K562 (cell line): ENCODE measurements around the gene COG4. TPM values are rescaled to one million over a fixed set of nuclear protein-coding genes. Genes with fewer than 3 reads are reported as not detected.

Experiments used
- ATAC-seq: fragments of 200-7000 bp; cut with Tn5 transposase; 3 replicates; pipeline ENCODE4 v1.9.1; 2020; ENCODE audit warnings: moderate library complexity
- BruUV-seq: library from RNA; stranded (reverse); fragments of 400-500 nt; replicated peaks from 2 replicates; lab custom pipeline; 2021; lab: Mats Ljungman, UMichigan
- CTCF ChIA-PET: fragments of 300-600 bp; formaldehyde crosslinking; extraction: SDS; loops from one replicate; lab custom pipeline; 2021; ENCODE audit warnings: low intra/inter-chr PET ratio; lab: Yijun Ruan, JAX
- POLR2A ChIA-PET: fragments of 300-600, 350-650 bp; sonication (Branson Sonifier 250); formaldehyde crosslinking; extraction: SDS; loops from one replicate; lab custom pipeline; 2021; ENCODE audit warnings: antibody characterized with exemption, inconsistent platforms; lab: Yijun Ruan, JAX
- DNase-seq, 4 experiments: peaks; one replicate each; pipeline versions ENCODE4 v3.0.0 to v3.0.0-alpha.2; 2011 to 2018; ENCODE audit warnings: low spot score in 3 of 4, mixed read lengths in 3 of 4; ENCODE audit errors: extremely low read depth in 1 of 4
- FAIRE-seq: peaks from 2 replicates; lab custom pipeline; 2011; peaks lifted over from hg19 to GRCh38; lab: Jason Lieb, UNC
- H2AFZ ChIP-seq: 2 replicates; pipeline ENCODE4 v1.6.0; 2011; ENCODE audit warnings: low read depth, low read length, control low read depth, inconsistent platforms
- H3K27ac ChIP-seq: fragments of 200-600 bp; 3 replicates; pipeline ENCODE4 v1.8.0; 2011; ENCODE audit warnings: low read depth, mild to moderate bottlenecking, control low read depth, inconsistent platforms, low read length, moderate library complexity, mixed read lengths; ENCODE audit errors: extremely low read depth
- H3K27me3 ChIP-seq, 2 experiments: fragments of 300-600 bp in 1 of 2; 2 replicates in 1 of 2; 3 replicates in 1 of 2; pipeline versions ENCODE4 v1.6.0 to v1.8.0; 2011; ENCODE audit warnings: inconsistent platforms in 2 of 2, low read length in 2 of 2, mild to moderate bottlenecking in 1 of 2, mixed read lengths in 1 of 2, moderate library complexity in 1 of 2; ENCODE audit not compliant: control insufficient read depth in 2 of 2, insufficient read depth in 2 of 2
- H3K36me3 ChIP-seq: fragments of 300-600 bp; 3 replicates; pipeline ENCODE4 v1.8.0; 2011; ENCODE audit warnings: mild to moderate bottlenecking, low read length, inconsistent platforms; ENCODE audit not compliant: control insufficient read depth, insufficient read depth
- H3K4me1 ChIP-seq, 2 experiments: fragments of 200-600 bp in 1 of 2; replicated peaks in 1 of 2; 2 replicates in 1 of 2; 3 replicates in 1 of 2; pipeline versions ENCODE4 v1.5.1 to v1.8.0; 2011; ENCODE audit warnings: inconsistent platforms in 2 of 2, low read length in 2 of 2, mild to moderate bottlenecking in 1 of 2, mixed read lengths in 1 of 2, moderate library complexity in 1 of 2; ENCODE audit not compliant: control insufficient read depth in 2 of 2, insufficient read depth in 2 of 2
- H3K4me2 ChIP-seq: 2 replicates; pipeline ENCODE4 v1.6.1; 2011; ENCODE audit warnings: low read length, control low read depth, inconsistent platforms, mixed read lengths; ENCODE audit not compliant: insufficient read depth
- H3K4me3 ChIP-seq: fragments of 200-600 bp; sonication (generic), shearing (Covaris generic); 2 replicates; pipeline ENCODE4 v1.5.1; 2016; ENCODE audit warnings: control low read depth, inconsistent platforms
- H3K79me2 ChIP-seq: fragments of 200-600 bp; 3 replicates; pipeline ENCODE4 v1.8.0; 2011; ENCODE audit warnings: low read length, inconsistent platforms; ENCODE audit not compliant: control insufficient read depth, insufficient read depth
- H3K9ac ChIP-seq, 2 experiments: 2 replicates each; pipeline versions ENCODE4 v1.6.0 to v1.6.1; 2011; ENCODE audit warnings: low read depth in 2 of 2, low read length in 2 of 2, control low read depth in 1 of 2, inconsistent platforms in 1 of 2, mild to moderate bottlenecking in 1 of 2, mixed read lengths in 1 of 2; ENCODE audit not compliant: insufficient read depth in 1 of 2
- H3K9me1 ChIP-seq: one replicate; pipeline ENCODE4 v1.6.0; 2011; ENCODE audit warnings: inconsistent platforms, mild to moderate bottlenecking, low read length, moderate library complexity; ENCODE audit not compliant: control insufficient read depth, insufficient read depth
- H3K9me3 ChIP-seq: replicated peaks from 2 replicates; pipeline ENCODE4 v1.5.1; 2011; ENCODE audit warnings: low read depth, low read length, inconsistent platforms; ENCODE audit not compliant: control insufficient read depth, insufficient read depth
- H4K20me1 ChIP-seq: replicated peaks from 2 replicates; pipeline ENCODE4 v1.6.1; 2011; ENCODE audit warnings: low read length, inconsistent platforms, mixed read lengths; ENCODE audit not compliant: control insufficient read depth, insufficient read depth
- ATF7 ChIP-seq: fragments of 450-650 bp; IDR thresholded peaks from 2 replicates; pipeline ENCODE4 v1.7.1; 2014; ENCODE audit warnings: mild to moderate bottlenecking, moderate library complexity
- CEBPB ChIP-seq: fragments of 450-650 bp; IDR thresholded peaks from 2 replicates; pipeline ENCODE4 v1.6.1; 2016; ENCODE audit warnings: missing genetic modification characterization, missing compliant biosample characterization
- CEBPG ChIP-seq, 3 experiments: fragments of 200-800 bp in 1 of 3; sonication (Bioruptor generic) in 1 of 3; sonication (generic) in 1 of 3; formaldehyde crosslinking in 1 of 3; IDR thresholded peaks in 2 of 3; conservative IDR thresholded peaks in 1 of 3; 2 replicates each; pipeline versions ENCODE4 v1.6.1 to v1.8.0; 2016 to 2022; ENCODE audit warnings: missing compliant biosample characterization in 2 of 3, missing genetic modification characterization in 2 of 3, mild to moderate bottlenecking in 1 of 3, missing genetic modification reagents in 1 of 3
- CTBP1 ChIP-seq: fragments of 450-650 bp; IDR thresholded peaks from 2 replicates; pipeline ENCODE4 v1.6.1; 2016; ENCODE audit warnings: borderline replicate concordance
- EP400 ChIP-seq: fragments of 450-650 bp; IDR thresholded peaks from 2 replicates; pipeline ENCODE4 v1.6.1; 2017; ENCODE audit warnings: antibody characterized with exemption, mild to moderate bottlenecking, moderate library complexity
- JUND ChIP-seq, 2 experiments: IDR thresholded peaks; 2 replicates in 1 of 2; 3 replicates in 1 of 2; pipeline ENCODE4 v1.6.1; 2011; ENCODE audit warnings: borderline replicate concordance in 2 of 2, low read depth in 2 of 2, low read length in 2 of 2, improper control_type of control experiment in 1 of 2, missing biosample characterization in 1 of 2, missing genetic modification characterization in 1 of 2, missing genetic modification reagents in 1 of 2
- MEIS2 ChIP-seq: fragments of 450-650 bp; IDR thresholded peaks from 2 replicates; pipeline ENCODE4 v1.6.1; 2014; ENCODE audit warnings: mild to moderate bottlenecking; ENCODE audit not compliant: partially characterized antibody
- RAD21 ChIP-seq, 2 experiments: fragments of 250-450 bp in 1 of 2; fragments of 450-650 bp in 1 of 2; sonication (Bioruptor Pico) in 1 of 2; formaldehyde crosslinking in 1 of 2; IDR thresholded peaks in 1 of 2; conservative IDR thresholded peaks in 1 of 2; 2 replicates each; pipeline versions ENCODE4 v1.4.0 to v1.8.0; 2020 to 2022; ENCODE audit warnings: mild to moderate bottlenecking in 2 of 2, moderate library complexity in 1 of 2
- ZNF589 ChIP-seq: fragments of 200-800 bp; sonication (Bioruptor generic); IDR thresholded peaks from 2 replicates; pipeline ENCODE4 v1.6.1; 2016; ENCODE audit warnings: low read depth, missing genetic modification characterization, missing compliant biosample characterization
- WGBS: fragments of 100-300 bp; shearing (Covaris generic); methylation state at CpG from one replicate; pipeline ENCODE4 v1.1.6; 2016; ENCODE audit warnings: low coverage, mixed read lengths; ENCODE audit not compliant: insufficient coverage; ENCODE audit errors: missing lambda C conversion rate; 5-methylcytosine and 5-hydroxymethylcytosine counted together
- in situ Hi-C: fragments of 300-500 bp; cut with MboI; formaldehyde crosslinking; loops from 4 replicates; pipeline ENCODE4 v1.15.0; 2018; ENCODE audit warnings: inconsistent platforms, mixed read lengths
- intact Hi-C: fragments of 100-400 bp; cut with micrococcal nuclease; formaldehyde crosslinking; loops from 2 replicates; pipeline ENCODE4 v1.14.2; 2022
- polyA plus RNA-seq, 8 experiments: library from polyadenylated mRNA; depleted of rRNA in 4 of 8; stranded (reverse) in 5 of 8; unstranded in 3 of 8; fragments of >200 nt; fragmentation: Nextera tagmentation in 2 of 8; fragmentation: Illumina TruSeq in 1 of 8; extraction: Ambion mirVana in 2 of 8; extraction: Trizol in 1 of 8; gene quantifications; 2 replicates each; pipeline versions ENCODE4 v1.2.1 to v1.2.3, GENCODE V29; 2011 to 2014; ENCODE audit warnings: inconsistent platforms in 1 of 8, missing spikeins in 1 of 8
- total RNA-seq, 7 experiments: library from RNA; depleted of rRNA in 6 of 7; stranded (reverse); fragments of >200 nt in 6 of 7; fragmentation: Illumina TruSeq in 2 of 7; extraction: Trizol in 2 of 7; gene quantifications; 2 replicates each; pipeline versions ENCODE4 v1.2.1 to v1.2.3, GENCODE V29; 2011 to 2021; ENCODE audit warnings: low replicate concordance in 1 of 7
- TF ChIP-seq, protein P1 (sequence below): fragments of 250-450 bp; sonication (Bioruptor Pico); IDR thresholded peaks from 2 replicates; pipeline ENCODE4 v1.5.0; 2020; ENCODE audit warnings: mild to moderate bottlenecking, borderline replicate concordance
- TF ChIP-seq, protein P2 (sequence below), 2 experiments: fragments of 450-650 bp in 1 of 2; sonication (generic) in 1 of 2; formaldehyde crosslinking in 1 of 2; IDR thresholded peaks in 1 of 2; conservative IDR thresholded peaks in 1 of 2; 2 replicates each; pipeline versions ENCODE4 v1.6.1 to v1.8.1; 2016 to 2023; ENCODE audit warnings: mild to moderate bottlenecking in 2 of 2, moderate library complexity in 2 of 2, inconsistent platforms in 1 of 2, missing genetic modification reagents in 1 of 2

COG4 gene
- total and polyA plus RNA-seq, 9 of the 15 experiments (the other 6 are each of a cell fraction or from before 2014, with no cell fraction given), result 13.7 to 73.9 (median 44.2) TPM

DNA sequence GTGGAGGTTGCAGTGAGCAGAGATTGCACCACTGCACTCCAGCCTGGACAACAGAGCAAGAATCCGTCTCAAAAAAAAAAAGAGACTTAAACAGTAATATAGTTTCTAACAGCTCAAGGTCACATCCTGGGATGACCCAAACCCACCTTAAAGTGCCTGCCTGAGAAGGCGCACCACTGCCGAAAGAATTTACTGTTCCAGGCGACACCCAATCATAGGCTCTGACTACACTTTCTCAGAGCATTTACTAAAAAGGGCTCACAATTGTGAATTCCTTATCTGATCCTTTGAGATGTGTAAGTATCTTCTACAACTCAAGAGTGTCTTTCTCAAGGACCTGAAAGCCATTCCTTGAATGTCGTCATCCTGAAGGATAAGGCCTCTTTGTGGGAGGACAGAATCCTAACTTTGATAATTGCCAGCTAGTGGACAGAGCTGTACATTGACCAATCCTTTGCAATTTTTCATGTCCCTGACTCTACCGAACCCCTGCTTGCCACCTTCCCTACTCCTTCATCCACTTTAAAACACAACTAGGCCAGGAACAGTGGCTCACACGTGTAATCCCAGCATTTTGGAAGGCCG is 81.9 kb downstream of the COG4 start:
- Histone ChIP-seq H3K36me3 (peaks cover 8% of the 10 kb centered on the region; the same call in 2 of the 3 replicates), H3K4me1 (peaks cover 18 to 21% of the 10 kb centered on the region in 2 experiments), H2AFZ (peak overlapping the region; percentile 35), H3K4me3 (no peak overlapping the region), H4K20me1 (no peaks in the 10 kb centered on the region), H3K9me3 (no peaks in the 10 kb centered on the region), H3K4me2 (no peak overlapping the region), H3K27me3 (no peaks in the 10 kb centered on the region), H3K9me1 (no peaks in the 10 kb centered on the region), H3K9ac (no peak overlapping the region), H3K79me2 (peaks cover 23% of the 10 kb centered on the region), H3K27ac (no peak overlapping the region; the same call in 2 of the 3 replicates)
- ATAC-seq, result no peak
- ChIA-PET POLR2A (interaction anchor here (1.4 to 2.2 kb wide), 2 partner anchors 8 to 9 kb away, joined by 4 to 10 read pairs; no protein-coding TSS in a partner anchor), CTCF (no interaction called here)
- no TSS peak for BruUV-seq
- intact Hi-C loops, result no loop called here
- DNase-seq, result peak in 2 of 4 experiments; percentile 4 to 24
- peak; percentile 39; the same call in 1 of the 2 replicates for TF ChIP-seq CEBPB (tag)
- no peak for TF ChIP-seq ZNF589 (CRISPR knock-in tag)
- TF ChIP-seq, protein P1, sequence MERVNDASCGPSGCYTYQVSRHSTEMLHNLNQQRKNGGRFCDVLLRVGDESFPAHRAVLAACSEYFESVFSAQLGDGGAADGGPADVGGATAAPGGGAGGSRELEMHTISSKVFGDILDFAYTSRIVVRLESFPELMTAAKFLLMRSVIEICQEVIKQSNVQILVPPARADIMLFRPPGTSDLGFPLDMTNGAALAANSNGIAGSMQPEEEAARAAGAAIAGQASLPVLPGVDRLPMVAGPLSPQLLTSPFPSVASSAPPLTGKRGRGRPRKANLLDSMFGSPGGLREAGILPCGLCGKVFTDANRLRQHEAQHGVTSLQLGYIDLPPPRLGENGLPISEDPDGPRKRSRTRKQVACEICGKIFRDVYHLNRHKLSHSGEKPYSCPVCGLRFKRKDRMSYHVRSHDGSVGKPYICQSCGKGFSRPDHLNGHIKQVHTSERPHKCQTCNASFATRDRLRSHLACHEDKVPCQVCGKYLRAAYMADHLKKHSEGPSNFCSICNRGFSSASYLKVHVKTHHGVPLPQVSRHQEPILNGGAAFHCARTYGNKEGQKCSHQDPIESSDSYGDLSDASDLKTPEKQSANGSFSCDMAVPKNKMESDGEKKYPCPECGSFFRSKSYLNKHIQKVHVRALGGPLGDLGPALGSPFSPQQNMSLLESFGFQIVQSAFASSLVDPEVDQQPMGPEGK (CRISPR knock-in tag), result no peak
- TF ChIP-seq, protein P2, sequence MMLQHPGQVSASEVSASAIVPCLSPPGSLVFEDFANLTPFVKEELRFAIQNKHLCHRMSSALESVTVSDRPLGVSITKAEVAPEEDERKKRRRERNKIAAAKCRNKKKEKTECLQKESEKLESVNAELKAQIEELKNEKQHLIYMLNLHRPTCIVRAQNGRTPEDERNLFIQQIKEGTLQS (IDR thresholded peaks at IDR 0.05), result peak; percentile 68
- TF ChIP-seq, protein P2 (CRISPR knock-in tag; conservative IDR thresholded peaks at IDR 0.05), result no peak
- no peak for TF ChIP-seq CEBPG (CRISPR knock-in tag; IDR thresholded peaks at IDR 0.05)
- TF ChIP-seq CEBPG (tag; conservative IDR thresholded peaks at IDR 0.05 in 1 of 2, IDR thresholded peaks at IDR 0.05 in 1 of 2), result peak in 1 of 2 experiments; percentile 83; a peak in 2 of 4 replicates
- 0 out of 2 replicates have a peak, but pooled peaks have one; percentile 14 for TF ChIP-seq EP400
- no peak for TF ChIP-seq MEIS2
- TF ChIP-seq RAD21 (CRISPR knock-in tag; conservative IDR thresholded peaks at IDR 0.05 in 1 of 2, IDR thresholded peaks at IDR 0.05 in 1 of 2), result peak in 1 of 2 experiments; percentile 23; a peak in 1 of 4 replicates
- TF ChIP-seq ATF7, result peak; percentile 69; the same call in 1 of the 2 replicates
- TF ChIP-seq JUND (IDR thresholded peaks at IDR 0.05; ENCODE audit: borderline replicate concordance, low read depth, low read length), result 0 out of 2 replicates have a peak, but pooled peaks have one; percentile 11
- TF ChIP-seq JUND (tag; IDR thresholded peaks at IDR 0.05; ENCODE audit: borderline replicate concordance, low read depth, low read length), result no peak
- TF ChIP-seq CTBP1, result 0 out of 2 replicates have a peak, but pooled peaks have one; percentile 14
- in situ Hi-C loops, result no loop called here
- 56% methylated on average over 7 of the region's 8 CpGs for WGBS
- FAIRE-seq, result peak; percentile 19
